Mucosa of descending colon (tissue), 3 donors: ENCODE results near the gene CADPS. TPM values are rescaled to one million over a fixed set of nuclear protein-coding genes. Genes with fewer than 3 reads are reported as not detected.

Experiments used
- ATAC-seq: fragments of 200-7000 bp; cut with Tn5 transposase; one replicate; pipeline ENCODE4 v1.9.1; 2020; ENCODE audit warnings: mild to moderate bottlenecking, moderate library complexity
- DNase-seq, 3 donors: peaks; one replicate each; pipeline ENCODE4 v3.0.0-alpha.2; 2020
- H3K36me3 ChIP-seq: fragments of 200-600 bp; one replicate; pipeline ENCODE4 v1.8.0; 2021; ENCODE audit warnings: low read depth, mild to moderate bottlenecking
- H3K4me1 ChIP-seq: fragments of 200-600 bp; one replicate; pipeline ENCODE4 v1.8.0; 2021; ENCODE audit warnings: low read depth, mild to moderate bottlenecking
- H3K4me3 ChIP-seq: fragments of 200-600 bp; one replicate; pipeline ENCODE4 v1.8.0; 2021; ENCODE audit warnings: mild to moderate bottlenecking
- H3K9me3 ChIP-seq: fragments of 200-600 bp; one replicate; pipeline ENCODE4 v1.8.0; 2021; ENCODE audit warnings: mild to moderate bottlenecking
- CTCF ChIP-seq: fragments of 200-600 bp; IDR thresholded peaks from one replicate; pipeline ENCODE4 v1.8.0; 2022; ENCODE audit warnings: antibody characterized with exemption, mild to moderate bottlenecking
- intact Hi-C, 2 donors: fragments of 100-400 bp; cut with DNase I in 1 of 2; cut with micrococcal nuclease in 1 of 2; formaldehyde crosslinking; loops; one replicate each; pipeline versions ENCODE4 v1.11.0 to v1.11.1; 2022; cut with DNase I, micrococcal nuclease
- total RNA-seq, 3 donors: library from RNA; stranded (reverse); fragmentation: NEBNext Ultra II Directional in 2 of 3; extraction: Animal tissue kit (Norgen Biotek cat#: 25700) in 2 of 3; gene quantifications; one replicate each; pipeline versions ENCODE4 v1.2.1 to v1.2.4, GENCODE V29; 2021 to 2023
- donor health status: DM: no; HTN: no; CAD: no; lungs with moderate emphysema.
- donor health status: DM: no; HTN: no; CAD: no.
- donor health status: DM: no; HTN: yes; CAD: no.

Gene CADPS
- total RNA-seq, 3 donors from 2014 or later: 3.7 to 6.2 (median 6.1) TPM

- H3K4me1 ChIP-seq: no peaks in the 10 kb centered on the region
- H3K9me3 ChIP-seq: no peaks in the 10 kb centered on the region
- no peak for TF ChIP-seq CTCF
- H3K36me3 ChIP-seq: no peaks in the 10 kb centered on the region
- intact Hi-C loops: no loop called here
- no peak for DNase-seq
- no peak overlapping the region for H3K4me3 ChIP-seq
- no peak for ATAC-seq
Measured at GRCh38 chr3:62376906-62377877, 498.0 kb downstream of the CADPS start.

- no peak for TF ChIP-seq CTCF
- Histone ChIP-seq H3K4me3 (no peak overlapping the region), H3K4me1 (no peaks in the 10 kb centered on the region), H3K36me3 (no peaks in the 10 kb centered on the region), H3K9me3 (no peaks in the 10 kb centered on the region)
- DNase-seq (no peak), ATAC-seq (no peak)
- intact Hi-C loops: no loop called here
Measured at GRCh38 chr3:62376454-62376720, 498.8 kb downstream of the CADPS start.

DNA sequence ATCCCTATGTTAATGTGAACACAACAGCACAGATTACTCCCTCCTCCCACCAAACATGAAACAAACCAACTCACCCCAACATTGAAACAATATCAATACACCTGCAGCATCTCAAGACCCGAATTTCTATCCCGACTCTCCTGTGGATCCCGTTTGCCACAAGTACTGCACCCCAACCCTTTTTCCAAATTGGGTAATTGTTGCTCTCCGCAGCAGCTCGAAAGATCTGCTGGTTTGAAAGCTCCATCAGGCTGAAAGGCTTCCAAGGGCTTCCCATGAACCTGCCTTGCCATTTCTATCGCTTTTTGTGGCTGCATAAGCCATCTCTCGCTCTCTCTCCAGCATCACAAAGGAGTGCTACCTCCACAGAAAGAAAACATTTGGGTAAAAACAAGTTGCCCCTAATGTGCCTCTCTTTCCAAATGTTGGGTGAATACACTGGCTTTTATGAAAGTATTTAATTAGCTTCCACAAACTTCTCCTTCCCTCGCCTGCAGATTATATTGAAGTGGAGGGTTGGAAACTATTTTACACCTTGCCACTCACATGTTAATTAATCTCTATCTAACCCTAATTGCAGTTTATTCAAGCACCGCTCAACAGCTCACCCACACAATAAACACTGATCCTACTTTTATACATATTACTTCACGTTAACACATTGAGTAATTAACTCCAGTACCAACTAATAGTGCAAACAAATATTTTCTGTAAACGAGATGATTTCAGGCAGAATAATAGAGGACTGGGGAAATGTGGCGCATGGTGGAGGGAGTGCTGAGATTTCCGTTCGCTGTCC is 499.4 kb downstream of the CADPS start:
- intact Hi-C loops: no loop called here
- no peaks in the 10 kb centered on the region for H3K4me1 ChIP-seq

DNA sequence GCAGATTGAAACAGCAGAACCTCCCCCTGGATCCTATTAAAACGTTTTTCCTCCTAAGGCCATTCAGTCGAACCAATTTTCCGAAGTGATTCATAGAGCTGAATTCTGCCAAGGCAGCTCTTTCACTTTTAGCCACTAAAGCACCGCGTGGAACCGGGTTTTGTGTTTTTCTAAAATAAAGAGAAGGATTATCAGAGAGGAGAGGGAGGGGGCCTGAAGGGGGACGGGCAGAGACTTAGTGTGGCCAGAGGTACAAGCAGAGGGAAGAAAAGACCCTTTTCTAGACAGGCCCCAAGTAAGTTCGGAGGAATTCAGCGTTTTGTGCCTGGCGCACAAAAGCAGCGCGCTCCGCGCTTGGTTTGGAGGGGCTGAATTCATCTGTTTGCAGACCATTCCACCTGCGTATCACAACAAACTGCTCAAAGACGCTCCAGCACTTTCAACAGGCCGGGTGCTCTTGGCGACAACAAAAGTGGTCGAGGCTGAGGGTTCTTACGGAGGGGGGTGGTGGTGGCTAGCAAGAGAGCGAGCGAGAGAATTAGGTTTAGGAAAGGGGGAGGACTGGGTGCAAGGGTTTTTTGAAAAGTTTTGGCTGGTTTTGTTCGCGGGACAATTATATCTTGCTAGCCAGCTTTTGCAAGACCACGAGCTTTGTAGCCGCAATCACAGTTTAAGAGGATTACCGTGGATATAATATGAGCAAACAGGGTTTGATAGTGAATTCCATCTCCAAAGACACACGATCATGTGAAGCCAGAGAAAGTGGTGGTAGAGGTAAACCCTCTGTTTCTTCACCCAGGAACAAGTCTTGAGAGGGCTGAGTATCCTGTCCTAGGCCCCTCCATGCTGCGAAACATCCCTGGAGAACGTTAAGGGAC is 500.6 kb downstream of the CADPS start:
- DNase-seq (no peak), ATAC-seq (no peak)
- no peaks in the 10 kb centered on the region for H3K36me3 ChIP-seq
- intact Hi-C loops: no loop called here
- no peaks in the 10 kb centered on the region for H3K9me3 ChIP-seq
- no peaks in the 10 kb centered on the region for H3K4me1 ChIP-seq
- H3K4me3 ChIP-seq: no peak overlapping the region
- no peak for TF ChIP-seq CTCF

More for the DNA sequence above, 499.4 kb downstream of the CADPS start:
- no peaks in the 10 kb centered on the region for H3K9me3 ChIP-seq
- H3K4me3 ChIP-seq: no peak overlapping the region
- H3K36me3 ChIP-seq: no peaks in the 10 kb centered on the region
- TF ChIP-seq CTCF: no peak
- ATAC-seq (no peak), DNase-seq (no peak)

- TF ChIP-seq CTCF: no peak
- Histone ChIP-seq H3K9me3 (no peaks in the 10 kb centered on the region), H3K36me3 (no peaks in the 10 kb centered on the region), H3K4me3 (no peak overlapping the region), H3K4me1 (no peaks in the 10 kb centered on the region)
- DNase-seq: no peak
- ATAC-seq: no peak
- intact Hi-C loops: no loop called here
Measured at GRCh38 chr3:62373714-62374333, 501.4 kb downstream of the CADPS start.
